K562 treated with DMSO at 1 percent for 24 hours (cell line): ENCODE measurements around the gene SERPINA4. TPM values are rescaled to one million over a fixed set of nuclear protein-coding genes. Genes with fewer than 3 reads are reported as not detected.

Experiments
- total RNA-seq: library from RNA; unstranded; fragments of 300-600 nt; gene quantifications from 2 replicates; pipeline ENCODE4 v1.2.3, GENCODE V29; 2022; ENCODE audit warnings: low read depth; ENCODE audit not compliant: insufficient read depth

SERPINA4 gene
- not detected in 2 replicates for total RNA-seq

GRCh38 chr14:94560751-94561655 lies at the start of gene SERPINA4:
SERPINA4 (plus strand) TSS chr14:94561442; CDS start chr14:94563483, 2,041 bp downstream.

GRCh38 chr14:94581127-94581999 lies 20.1 kb downstream of the SERPINA4 start, which contains the start of gene SERPINA5:
SERPINA5 (plus strand) TSS chr14:94581426; CDS start chr14:94587363, 5,937 bp downstream.

GRCh38 chr14:94612174-94612573 lies 50.9 kb downstream of the SERPINA4 start, which contains the start of gene SERPINA3:
SERPINA3 (plus strand) TSS chr14:94612391; CDS start chr14:94614442, 2,051 bp downstream.

Other genes starting within 250 kb of the SERPINA4 start
- gene SERPINA6, start 238.1 kb upstream of the SERPINA4 start, total RNA-seq: not detected in 2 replicates
- not detected in 2 replicates for gene SERPINA2, start 194.7 kb upstream of the SERPINA4 start, total RNA-seq
- not detected in 2 replicates for gene SERPINA1, start 172.8 kb upstream of the SERPINA4 start, total RNA-seq
- not detected in 2 replicates for gene SERPINA11, start 108.6 kb upstream of the SERPINA4 start, total RNA-seq
- not detected in 2 replicates for gene SERPINA9, start 85.2 kb upstream of the SERPINA4 start, total RNA-seq
- not detected in 2 replicates for gene SERPINA12, start 52.0 kb upstream of the SERPINA4 start, total RNA-seq
- not detected in 2 replicates for gene SERPINA5, start 20.0 kb downstream of the SERPINA4 start, total RNA-seq
- gene SERPINA3, start 50.9 kb downstream of the SERPINA4 start, total RNA-seq: not detected in 2 replicates
- gene GSC, start 208.7 kb downstream of the SERPINA4 start, total RNA-seq: not detected in 2 replicates